ENCODE data around the gene E2F1.
A peak's percentile ranks its signal among the peaks of the same experiment; 100 is the strongest.
"Not testable (repeated sequence)": the region's sequence is repeated elsewhere in the genome, so short reads cannot be mapped to it uniquely, and the experiment has no call there.

Gene E2F1

GRCh38 chr20:33656783-33657703 lies 29.1 kb downstream of the E2F1 start:
- DNase-seq = no peak

DNA sequence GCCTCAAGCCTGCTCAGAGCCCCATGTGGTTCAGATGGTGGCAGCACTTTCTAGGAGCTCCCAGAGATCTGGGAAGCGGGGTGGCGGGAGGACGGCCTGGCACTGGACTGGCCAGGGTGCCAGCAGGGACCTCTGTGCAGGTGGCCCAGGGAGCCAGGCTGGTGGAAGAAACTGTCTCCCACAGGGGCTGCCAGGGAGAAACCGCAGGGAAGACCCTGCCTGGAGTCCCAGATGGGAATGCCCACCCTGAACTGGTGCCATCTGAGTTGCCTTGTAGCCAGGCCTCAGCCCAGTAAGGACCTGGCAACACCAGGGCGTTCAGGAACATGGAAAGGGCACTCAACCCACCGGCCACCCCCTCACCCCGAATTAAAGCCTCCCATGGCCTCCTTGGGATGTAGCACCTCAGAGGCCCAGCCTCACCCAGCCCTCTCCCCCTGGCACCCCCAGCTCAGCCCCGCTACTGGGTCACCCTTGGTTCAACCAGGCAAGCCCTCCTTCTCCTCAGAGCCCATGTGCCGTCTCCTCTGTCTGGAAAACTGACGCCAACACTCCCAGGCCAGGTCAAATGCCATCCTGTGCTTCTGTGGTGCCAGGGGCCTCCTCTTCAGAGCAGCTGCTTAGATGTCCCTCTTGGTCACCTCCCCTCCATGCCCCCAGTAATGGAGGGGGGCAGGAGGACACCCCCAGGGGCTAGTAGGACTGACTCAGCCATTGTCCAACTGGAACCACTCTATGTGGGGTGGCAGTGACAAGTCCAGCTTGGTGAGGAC lies 30.0 kb downstream of the E2F1 start:
- DNase-seq = no peak

- DNase-seq = peak; percentile 65
Observed at GRCh38 chr20:33655164-33655563, 31.0 kb downstream of the E2F1 start.

DNA sequence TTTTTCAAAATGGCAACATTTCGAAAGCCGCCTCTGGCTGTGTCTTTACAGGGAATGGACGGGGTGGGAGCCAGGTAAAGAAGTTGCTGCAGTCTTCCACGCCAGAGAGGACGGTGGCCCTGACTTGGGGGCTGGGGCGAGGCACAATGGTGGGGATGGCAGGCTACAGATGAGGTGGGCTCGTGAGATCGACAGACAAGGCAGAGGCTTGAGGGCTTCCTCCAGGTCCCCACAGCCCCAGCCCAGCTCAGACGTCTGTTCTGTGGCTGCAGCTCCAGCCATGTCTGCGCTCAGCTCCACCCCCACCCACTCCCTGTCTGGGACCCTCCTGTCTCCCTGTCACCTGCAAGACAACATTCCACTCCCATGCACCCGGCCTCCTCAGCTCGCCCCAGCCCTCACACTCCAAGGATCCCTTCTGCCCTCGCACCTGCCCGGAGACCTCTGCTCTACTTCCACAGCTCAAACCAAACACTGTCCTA lies 31.5 kb downstream of the E2F1 start:
- DNase-seq = peak; percentile 71

- peak; percentile 98 for DNase-seq
Observed at GRCh38 chr20:33653900-33654596, 32.1 kb downstream of the E2F1 start.

DNA sequence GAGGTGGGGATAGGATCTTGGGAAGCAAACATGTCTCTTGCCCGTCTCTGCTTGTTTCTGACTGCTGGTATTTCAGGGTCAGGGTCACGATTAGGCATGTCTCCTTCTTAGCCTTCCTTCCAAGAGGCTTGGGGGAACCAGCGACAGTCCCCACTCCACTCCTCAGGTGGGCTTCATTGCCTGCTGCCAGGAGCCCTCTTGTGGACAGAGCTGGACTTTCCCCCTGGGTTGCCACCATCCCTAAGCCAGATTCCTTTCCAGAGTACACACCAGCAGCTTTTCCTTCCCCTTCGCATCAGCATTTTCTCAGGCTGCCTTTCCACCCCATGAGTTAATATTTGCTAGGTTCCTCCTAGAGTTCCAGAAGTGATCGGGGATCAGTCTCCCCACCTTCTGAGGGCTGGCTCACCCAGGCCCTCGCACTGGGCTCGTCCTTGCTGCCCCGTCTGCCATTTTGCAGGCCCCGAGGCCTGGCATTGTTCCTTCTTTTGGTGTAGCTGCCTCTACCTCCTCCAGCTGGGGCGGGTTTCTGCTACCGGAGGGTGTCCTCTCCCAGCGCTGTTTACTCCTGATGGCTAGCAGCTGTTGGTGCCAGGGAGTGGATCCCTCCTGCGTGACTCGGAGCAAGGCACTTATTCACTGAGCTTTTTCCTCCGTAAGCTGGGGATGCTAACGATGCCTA lies 32.8 kb downstream of the E2F1 start:
- DNase-seq = peak; percentile 85

- DNase-seq = no peak
Observed at GRCh38 chr20:33651562-33652048, 34.6 kb downstream of the E2F1 start.

DNA sequence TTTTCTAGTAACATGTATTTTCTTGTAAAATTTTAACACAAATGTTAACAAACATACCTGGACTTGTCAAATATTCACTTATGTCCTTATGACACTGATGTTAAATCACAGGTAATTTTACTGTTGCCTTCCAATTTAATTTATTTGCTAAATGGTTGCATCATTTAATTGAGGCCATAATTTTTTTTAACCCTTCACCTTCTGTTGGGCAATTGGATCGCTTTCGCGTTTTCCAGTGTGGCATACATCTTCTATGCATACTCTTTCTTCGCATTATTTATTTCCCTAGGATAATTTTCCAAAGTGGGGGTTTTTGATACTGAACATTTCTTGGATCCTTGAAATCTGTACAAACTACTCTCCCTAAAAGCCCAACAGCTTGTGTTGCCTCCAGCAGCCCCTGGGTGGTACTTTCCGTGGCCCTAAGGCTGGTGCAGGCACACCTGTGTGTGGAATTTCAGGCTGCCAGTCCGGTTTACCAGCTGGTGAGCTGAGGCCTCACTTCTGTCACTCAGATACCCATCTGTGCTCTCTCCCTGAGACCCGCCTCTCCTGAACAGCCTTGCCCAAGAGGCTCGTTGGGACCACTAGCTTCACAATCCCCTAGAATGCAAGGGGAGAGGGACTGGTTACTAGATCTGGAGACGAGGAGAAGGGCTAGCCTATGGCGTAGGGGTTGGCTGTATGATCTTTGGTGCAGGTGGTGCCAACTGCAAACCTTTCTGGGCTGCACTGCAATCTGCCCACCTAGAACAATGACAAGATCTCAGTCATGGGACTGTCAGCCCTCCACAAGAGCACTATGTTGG lies 35.2 kb downstream of the E2F1 start:
- DNase-seq = peak; percentile 67

DNA sequence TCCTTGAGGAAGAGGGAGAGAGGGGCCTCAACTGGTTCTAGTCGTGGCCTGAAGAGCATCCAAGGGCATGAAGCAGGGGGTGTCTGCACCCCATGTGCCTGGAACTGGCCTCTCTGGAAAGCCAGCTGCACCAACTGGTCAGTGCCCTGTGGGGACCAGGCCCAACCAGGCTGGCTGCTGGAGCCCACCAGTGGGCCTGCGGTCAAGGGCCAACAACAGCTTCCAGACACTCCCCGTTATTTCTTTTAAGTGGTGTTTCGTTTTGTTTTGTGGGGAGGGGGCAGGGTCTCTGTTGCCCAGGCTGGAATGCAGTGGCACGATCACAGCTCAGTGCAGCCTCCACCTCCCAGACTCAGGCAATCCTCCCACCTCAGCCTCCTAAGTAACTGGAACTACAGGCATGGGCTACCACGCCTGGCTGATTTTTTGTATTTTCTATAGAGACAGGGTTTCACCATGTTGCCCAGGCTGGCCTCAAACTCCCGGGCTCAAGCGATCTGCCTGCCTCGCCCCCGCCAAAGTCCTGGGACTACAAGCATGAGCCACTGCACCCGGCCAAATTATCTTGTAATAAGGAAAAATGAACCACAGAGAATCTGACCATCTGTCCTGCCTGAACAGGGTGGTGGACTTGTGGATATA lies 36.0 kb downstream of the E2F1 start:
- no peak for DNase-seq

DNA sequence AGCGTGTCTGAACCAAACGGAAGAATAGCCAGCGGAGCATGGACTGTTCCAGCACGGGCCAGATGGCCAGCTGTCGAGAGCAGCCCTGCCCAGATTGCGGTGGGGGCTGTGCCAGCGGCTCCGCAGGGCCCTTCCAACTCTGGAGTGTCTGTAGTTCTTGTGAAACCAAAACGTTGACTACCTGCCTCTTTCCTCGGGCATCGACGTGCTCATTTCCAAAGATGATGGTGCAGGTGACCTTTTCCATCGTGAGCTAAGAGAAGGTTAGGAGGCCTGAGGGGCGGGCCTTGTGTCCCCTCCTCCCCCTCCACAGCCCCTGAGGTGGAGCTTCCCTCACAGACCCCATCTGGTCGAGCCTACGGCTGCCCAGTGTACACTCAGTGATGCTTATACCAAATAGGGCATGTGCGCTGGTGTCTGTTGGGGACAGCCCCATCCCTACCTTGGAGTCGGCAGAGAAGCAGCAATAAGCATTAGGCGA lies 36.9 kb downstream of the E2F1 start:
- DNase-seq = peak; percentile 88

DNA sequence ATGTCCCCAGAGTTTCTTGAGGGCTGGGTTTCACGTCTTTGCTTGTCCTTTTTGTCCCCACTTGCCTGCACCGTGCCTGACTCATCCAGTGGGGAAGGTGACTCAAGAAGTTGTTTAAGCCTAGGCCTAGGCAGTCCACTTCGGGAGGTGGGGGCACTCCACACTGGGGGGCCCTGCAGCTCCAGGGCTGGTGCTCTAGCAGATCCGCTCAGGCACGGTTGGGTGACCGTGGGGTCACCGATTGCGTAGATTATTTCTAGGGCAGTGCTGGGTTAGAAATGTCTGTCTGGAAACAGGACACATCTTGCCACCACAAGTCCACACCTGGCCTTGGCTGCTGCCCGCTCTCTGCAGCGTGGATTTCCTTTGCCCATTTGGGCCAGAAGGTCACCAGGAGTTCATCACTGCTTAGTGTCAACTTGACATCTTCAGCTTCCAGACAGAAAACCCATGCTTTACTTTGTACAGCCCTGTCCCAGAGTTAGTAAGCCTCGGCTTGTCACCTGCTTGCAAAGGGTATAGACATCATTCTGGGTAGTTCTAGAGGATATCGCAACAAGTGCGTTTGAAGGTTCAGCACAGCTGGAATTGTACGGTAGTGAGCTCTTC lies 37.7 kb downstream of the E2F1 start:
- DNase-seq = peak; percentile 43

GRCh38 chr20:33647603-33648395 lies 38.4 kb downstream of the E2F1 start:
- peak; percentile 17 for DNase-seq

GRCh38 chr20:33646959-33647602 lies 39.1 kb downstream of the E2F1 start:
- not testable (repeated sequence) for DNase-seq

DNA sequence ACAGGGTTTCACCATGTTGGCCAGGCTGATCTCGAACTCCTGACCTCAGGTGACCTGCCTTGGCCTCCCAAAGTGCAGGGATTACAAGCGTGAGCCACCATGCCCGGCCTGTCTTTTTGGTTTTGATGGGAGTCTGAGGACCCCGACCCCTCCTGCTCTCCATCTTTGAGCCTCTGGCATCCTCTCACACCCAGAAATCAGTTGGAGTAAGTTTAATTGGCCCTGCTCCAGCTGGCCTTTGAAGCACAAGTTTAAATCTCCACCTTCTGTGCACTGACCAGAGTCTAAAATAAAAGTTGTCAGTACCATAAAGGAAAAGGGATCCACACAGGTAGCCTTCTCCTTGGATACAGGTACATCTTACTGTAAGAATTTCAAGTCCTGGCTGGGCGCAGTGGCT lies 40.0 kb downstream of the E2F1 start:
- DNase-seq = no peak

GRCh38 chr20:33645396-33645795 lies 40.8 kb downstream of the E2F1 start:
- DNase-seq = no peak

- DNase-seq = no peak
Observed at GRCh38 chr20:33645072-33645358, 41.2 kb downstream of the E2F1 start.

DNA sequence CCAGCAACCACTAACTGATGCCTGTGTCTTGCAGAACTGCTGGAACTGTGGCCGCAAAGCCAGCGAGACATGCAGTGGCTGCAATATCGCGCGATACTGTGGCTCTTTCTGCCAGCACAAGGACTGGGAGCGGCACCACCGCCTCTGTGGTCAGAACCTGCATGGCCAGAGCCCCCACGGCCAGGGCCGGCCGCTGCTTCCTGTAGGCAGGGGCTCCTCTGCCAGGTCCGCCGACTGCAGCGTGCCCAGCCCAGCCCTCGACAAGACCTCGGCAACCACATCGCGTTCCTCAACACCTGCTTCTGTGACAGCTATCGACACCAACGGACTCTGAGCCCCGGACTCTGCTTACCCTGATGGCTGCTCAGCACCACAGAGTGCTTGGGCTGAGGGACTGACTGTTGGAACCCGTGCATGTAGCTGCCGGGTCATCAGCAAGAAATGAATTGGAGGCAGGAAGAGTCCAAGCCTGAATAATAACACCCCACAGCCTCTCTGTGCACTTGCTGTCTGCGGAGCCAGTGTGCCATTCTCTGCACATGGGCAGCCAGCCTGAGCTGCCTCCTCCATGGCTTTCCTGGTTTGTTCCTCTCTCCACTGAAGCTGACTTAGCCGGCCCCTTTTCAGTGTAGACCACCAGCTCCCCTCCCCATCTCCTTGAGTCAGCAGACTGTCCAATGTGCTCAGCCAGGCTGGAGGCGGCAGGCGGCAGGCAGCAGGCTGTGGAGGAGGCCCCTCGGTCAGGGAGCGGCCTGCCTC lies 41.7 kb downstream of the E2F1 start:
- no peak for DNase-seq

- DNase-seq = no peak
Observed at GRCh38 chr20:33640287-33640686, 45.9 kb downstream of the E2F1 start.

Data from NCI-H510A treated with DMSO at 0.1 percent for 48 hours (cell line).